Esophagus muscularis mucosa (tissue), 3 donors: ENCODE measurements around the gene NXN.

Experiments
- POLR2A ChIP-seq: fragments of 450-650 bp; IDR thresholded peaks from one replicate; pipeline ENCODE4 v1.6.1; 2017; ENCODE audit warnings: antibody characterized with exemption, moderate library complexity, mild to moderate bottlenecking, low read depth
- POLR2AphosphoS5 ChIP-seq, 2 donors: sonication (generic); formaldehyde crosslinking; IDR thresholded peaks; one replicate each; pipeline ENCODE4 v1.6.1; 2017; ENCODE audit warnings: antibody characterized with exemption in 2 of 2
- TF ChIP-seq, protein P1 (sequence below), 3 experiments: fragments of 200-600 bp in 2 of 3; fragments of 450-650 bp in 1 of 3; sonication (generic) in 2 of 3; IDR thresholded peaks; one replicate each; pipeline ENCODE4 v1.5.1; 2017 to 2019; ENCODE audit warnings: antibody characterized with exemption in 3 of 3, mild to moderate bottlenecking in 2 of 3, moderate library complexity in 1 of 3

DNA sequence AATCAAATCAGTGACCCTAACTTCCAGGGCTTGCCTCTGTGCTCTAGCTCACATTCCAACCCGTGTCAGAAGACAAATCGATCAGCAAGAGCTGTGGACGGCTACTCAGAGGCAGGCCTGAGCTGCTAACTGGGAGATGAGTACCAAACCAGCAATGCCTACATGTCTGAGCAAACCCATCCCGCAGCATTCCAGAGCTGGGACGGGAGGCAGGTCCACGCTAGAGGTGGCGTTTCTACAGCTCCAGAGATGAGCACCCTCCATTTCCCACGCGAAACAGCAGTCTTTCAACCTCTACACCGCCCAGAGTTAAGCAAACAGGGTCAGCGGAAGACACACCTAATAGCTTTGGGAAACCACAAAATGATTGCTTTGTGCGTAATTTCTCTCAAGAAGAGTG, 6.5 kb downstream of the NXN start:
- no peak for TF ChIP-seq POLR2A
- TF ChIP-seq, protein P1, sequence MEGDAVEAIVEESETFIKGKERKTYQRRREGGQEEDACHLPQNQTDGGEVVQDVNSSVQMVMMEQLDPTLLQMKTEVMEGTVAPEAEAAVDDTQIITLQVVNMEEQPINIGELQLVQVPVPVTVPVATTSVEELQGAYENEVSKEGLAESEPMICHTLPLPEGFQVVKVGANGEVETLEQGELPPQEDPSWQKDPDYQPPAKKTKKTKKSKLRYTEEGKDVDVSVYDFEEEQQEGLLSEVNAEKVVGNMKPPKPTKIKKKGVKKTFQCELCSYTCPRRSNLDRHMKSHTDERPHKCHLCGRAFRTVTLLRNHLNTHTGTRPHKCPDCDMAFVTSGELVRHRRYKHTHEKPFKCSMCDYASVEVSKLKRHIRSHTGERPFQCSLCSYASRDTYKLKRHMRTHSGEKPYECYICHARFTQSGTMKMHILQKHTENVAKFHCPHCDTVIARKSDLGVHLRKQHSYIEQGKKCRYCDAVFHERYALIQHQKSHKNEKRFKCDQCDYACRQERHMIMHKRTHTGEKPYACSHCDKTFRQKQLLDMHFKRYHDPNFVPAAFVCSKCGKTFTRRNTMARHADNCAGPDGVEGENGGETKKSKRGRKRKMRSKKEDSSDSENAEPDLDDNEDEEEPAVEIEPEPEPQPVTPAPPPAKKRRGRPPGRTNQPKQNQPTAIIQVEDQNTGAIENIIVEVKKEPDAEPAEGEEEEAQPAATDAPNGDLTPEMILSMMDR (IDR thresholded peaks at IDR 0.05): no peak
- no peak for TF ChIP-seq POLR2AphosphoS5 (IDR thresholded peaks at IDR 0.05)
